ENCODE data around the gene SHC3. TPM values are rescaled to one million over a fixed set of nuclear protein-coding genes. Genes with fewer than 3 reads are reported as not detected.

SHC3 gene
- total RNA-seq, 1 donor from 2014 or later, result not detected

GRCh38 chr9:89059925-89060506 lies 118.6 kb downstream of the SHC3 start:
- Mint-ChIP-seq H3K9me3 (no peaks in the 10 kb centered on the region), H3K27ac (no peak overlapping the region), H3K27me3 (peaks cover 2% of the 10 kb centered on the region), H3K36me3 (ENCODE audit: low read depth) (no peaks in the 10 kb centered on the region), H3K4me3 (no peak overlapping the region), H3K4me1 (no peaks in the 10 kb centered on the region)
- intact Hi-C loops (cut with micrococcal nuclease), result no loop called here
- no peak for DNase-seq

- H3K27me3 Mint-ChIP-seq, result peaks cover 2% of the 10 kb centered on the region
- H3K9me3 Mint-ChIP-seq, result no peaks in the 10 kb centered on the region
- no peak overlapping the region for H3K4me3 Mint-ChIP-seq
- intact Hi-C loops (cut with micrococcal nuclease), result no loop called here
- no peaks in the 10 kb centered on the region for H3K4me1 Mint-ChIP-seq
- H3K27ac Mint-ChIP-seq, result no peak overlapping the region
- DNase-seq, result no peak
- H3K36me3 Mint-ChIP-seq (ENCODE audit: low read depth), result no peaks in the 10 kb centered on the region
Measured at GRCh38 chr9:89058906-89059305, 119.7 kb downstream of the SHC3 start.

- no peak overlapping the region for H3K27ac Mint-ChIP-seq
- no peaks in the 10 kb centered on the region for H3K36me3 Mint-ChIP-seq (ENCODE audit: low read depth)
- H3K4me1 Mint-ChIP-seq, result no peaks in the 10 kb centered on the region
- DNase-seq, result no peak
- no peaks in the 10 kb centered on the region for H3K9me3 Mint-ChIP-seq
- intact Hi-C loops (cut with micrococcal nuclease), result no loop called here
- H3K4me3 Mint-ChIP-seq, result no peak overlapping the region
- H3K27me3 Mint-ChIP-seq, result peaks cover 2% of the 10 kb centered on the region
Measured at GRCh38 chr9:89054865-89055495, 123.6 kb downstream of the SHC3 start.

- intact Hi-C loops (cut with micrococcal nuclease), result no loop called here
- no peaks in the 10 kb centered on the region for H3K36me3 Mint-ChIP-seq (ENCODE audit: low read depth)
Measured at GRCh38 chr9:89053301-89053700, 125.3 kb downstream of the SHC3 start.

GRCh38 chr9:89052470-89053097 lies 126.0 kb downstream of the SHC3 start:
- peaks cover 4% of the 10 kb centered on the region for H3K27me3 Mint-ChIP-seq
- intact Hi-C loops (cut with micrococcal nuclease), result no loop called here
- DNase-seq, result no peak
- no peak overlapping the region for H3K4me3 Mint-ChIP-seq
- H3K9me3 Mint-ChIP-seq, result no peaks in the 10 kb centered on the region
- no peaks in the 10 kb centered on the region for H3K36me3 Mint-ChIP-seq (ENCODE audit: low read depth)
- no peak overlapping the region for H3K27ac Mint-ChIP-seq
- no peaks in the 10 kb centered on the region for H3K4me1 Mint-ChIP-seq

More at GRCh38 chr9:89053301-89053700, 125.3 kb downstream of the SHC3 start:
- no peak overlapping the region for H3K4me3 Mint-ChIP-seq
- H3K9me3 Mint-ChIP-seq, result no peaks in the 10 kb centered on the region
- no peak overlapping the region for H3K27ac Mint-ChIP-seq
- H3K27me3 Mint-ChIP-seq, result peaks cover 4% of the 10 kb centered on the region
- no peaks in the 10 kb centered on the region for H3K4me1 Mint-ChIP-seq
- DNase-seq, result no peak

- no peaks in the 10 kb centered on the region for H3K9me3 Mint-ChIP-seq
- H3K4me1 Mint-ChIP-seq, result no peaks in the 10 kb centered on the region
- no peak overlapping the region for H3K27ac Mint-ChIP-seq
- H3K36me3 Mint-ChIP-seq (ENCODE audit: low read depth), result no peaks in the 10 kb centered on the region
- H3K4me3 Mint-ChIP-seq, result no peak overlapping the region
- H3K27me3 Mint-ChIP-seq, result peaks cover 4% of the 10 kb centered on the region
- no peak for DNase-seq
- intact Hi-C loops (cut with micrococcal nuclease), result no loop called here
Measured at GRCh38 chr9:89051421-89052025, 127.1 kb downstream of the SHC3 start.

- H3K9me3 Mint-ChIP-seq, result no peaks in the 10 kb centered on the region
Measured at GRCh38 chr9:89049646-89050045, 129.0 kb downstream of the SHC3 start.

GRCh38 chr9:89048616-89049015 lies 130.0 kb downstream of the SHC3 start:
- Mint-ChIP-seq H3K27me3 (peaks cover 2% of the 10 kb centered on the region), H3K27ac (no peak overlapping the region), H3K4me3 (no peak overlapping the region), H3K4me1 (no peaks in the 10 kb centered on the region), H3K36me3 (ENCODE audit: low read depth) (no peaks in the 10 kb centered on the region), H3K9me3 (no peaks in the 10 kb centered on the region)
- no peak for DNase-seq
- intact Hi-C loops (cut with micrococcal nuclease), result no loop called here

More at GRCh38 chr9:89049646-89050045, 129.0 kb downstream of the SHC3 start:
- no peak overlapping the region for H3K4me3 Mint-ChIP-seq
- H3K4me1 Mint-ChIP-seq, result no peaks in the 10 kb centered on the region
- intact Hi-C loops (cut with micrococcal nuclease), result no loop called here
- H3K27ac Mint-ChIP-seq, result no peak overlapping the region
- peaks cover 2% of the 10 kb centered on the region for H3K27me3 Mint-ChIP-seq
- H3K36me3 Mint-ChIP-seq (ENCODE audit: low read depth), result no peaks in the 10 kb centered on the region
- DNase-seq, result no peak

GRCh38 chr9:89047667-89048066 lies 131.0 kb downstream of the SHC3 start:
- Mint-ChIP-seq H3K27me3 (peaks cover 2% of the 10 kb centered on the region), H3K36me3 (ENCODE audit: low read depth) (no peaks in the 10 kb centered on the region), H3K27ac (no peak overlapping the region), H3K4me3 (no peak overlapping the region), H3K9me3 (no peaks in the 10 kb centered on the region), H3K4me1 (no peaks in the 10 kb centered on the region)
- intact Hi-C loops (cut with micrococcal nuclease), result no loop called here
- DNase-seq, result no peak

GRCh38 chr9:89046832-89047231 lies 131.8 kb downstream of the SHC3 start:
- no peaks in the 10 kb centered on the region for H3K4me1 Mint-ChIP-seq
- H3K36me3 Mint-ChIP-seq (ENCODE audit: low read depth), result no peaks in the 10 kb centered on the region
- H3K27me3 Mint-ChIP-seq, result peaks cover 2% of the 10 kb centered on the region
- H3K9me3 Mint-ChIP-seq, result no peaks in the 10 kb centered on the region
- no peak for DNase-seq
- no peak overlapping the region for H3K27ac Mint-ChIP-seq
- no peak overlapping the region for H3K4me3 Mint-ChIP-seq
- intact Hi-C loops (cut with micrococcal nuclease), result no loop called here

GRCh38 chr9:89044881-89045280 lies 133.7 kb downstream of the SHC3 start:
- DNase-seq, result no peak
- no peaks in the 10 kb centered on the region for H3K4me1 Mint-ChIP-seq
- intact Hi-C loops (cut with micrococcal nuclease), result no loop called here
- no peaks in the 10 kb centered on the region for H3K36me3 Mint-ChIP-seq (ENCODE audit: low read depth)
- peaks cover 2% of the 10 kb centered on the region for H3K27me3 Mint-ChIP-seq
- H3K9me3 Mint-ChIP-seq, result no peaks in the 10 kb centered on the region
- H3K4me3 Mint-ChIP-seq, result no peak overlapping the region
- H3K27ac Mint-ChIP-seq, result no peak overlapping the region

- Mint-ChIP-seq H3K27me3 (no peaks in the 10 kb centered on the region), H3K9me3 (no peaks in the 10 kb centered on the region), H3K27ac (no peak overlapping the region), H3K36me3 (ENCODE audit: low read depth) (no peaks in the 10 kb centered on the region), H3K4me1 (no peaks in the 10 kb centered on the region), H3K4me3 (no peak overlapping the region)
- no peak for DNase-seq
- intact Hi-C loops (cut with micrococcal nuclease), result no loop called here
Measured at GRCh38 chr9:89044104-89044503, 134.5 kb downstream of the SHC3 start.

GRCh38 chr9:89042984-89043383 lies 135.6 kb downstream of the SHC3 start:
- no peaks in the 10 kb centered on the region for H3K36me3 Mint-ChIP-seq (ENCODE audit: low read depth)
- DNase-seq, result no peak
- no peaks in the 10 kb centered on the region for H3K4me1 Mint-ChIP-seq
- no peaks in the 10 kb centered on the region for H3K9me3 Mint-ChIP-seq
- intact Hi-C loops (cut with micrococcal nuclease), result no loop called here
- H3K27ac Mint-ChIP-seq, result no peak overlapping the region
- no peaks in the 10 kb centered on the region for H3K27me3 Mint-ChIP-seq
- H3K4me3 Mint-ChIP-seq, result no peak overlapping the region

- Mint-ChIP-seq H3K4me1 (no peaks in the 10 kb centered on the region), H3K4me3 (no peak overlapping the region), H3K36me3 (ENCODE audit: low read depth) (no peaks in the 10 kb centered on the region), H3K27ac (no peak overlapping the region), H3K27me3 (peaks cover 8% of the 10 kb centered on the region), H3K9me3 (no peaks in the 10 kb centered on the region)
- intact Hi-C loops (cut with micrococcal nuclease), result no loop called here
- DNase-seq, result no peak
Measured at GRCh38 chr9:89039664-89040063, 139.0 kb downstream of the SHC3 start.
